Fibroblast of lung (primary cell): ENCODE results near the gene CLSTN1.

Experiments used
- EZH2 ChIP-seq: IDR thresholded peaks from 2 replicates; pipeline ENCODE4 v1.5.1; 2012; ENCODE audit warnings: low read length, control low read depth, mild to moderate bottlenecking; ENCODE audit errors: missing control alignments
- TF ChIP-seq, protein P1 (sequence below), 2 donors: IDR thresholded peaks in 1 of 2; conservative IDR thresholded peaks in 1 of 2; 1 replicate in 1 of 2; 2 replicates in 1 of 2; pipeline ENCODE4 v1.5.1; 2011 to 2012; ENCODE audit warnings: low read length in 2 of 2, control low read depth in 1 of 2, inconsistent platforms in 1 of 2, low read depth in 1 of 2, mild to moderate bottlenecking in 1 of 2

DNA sequence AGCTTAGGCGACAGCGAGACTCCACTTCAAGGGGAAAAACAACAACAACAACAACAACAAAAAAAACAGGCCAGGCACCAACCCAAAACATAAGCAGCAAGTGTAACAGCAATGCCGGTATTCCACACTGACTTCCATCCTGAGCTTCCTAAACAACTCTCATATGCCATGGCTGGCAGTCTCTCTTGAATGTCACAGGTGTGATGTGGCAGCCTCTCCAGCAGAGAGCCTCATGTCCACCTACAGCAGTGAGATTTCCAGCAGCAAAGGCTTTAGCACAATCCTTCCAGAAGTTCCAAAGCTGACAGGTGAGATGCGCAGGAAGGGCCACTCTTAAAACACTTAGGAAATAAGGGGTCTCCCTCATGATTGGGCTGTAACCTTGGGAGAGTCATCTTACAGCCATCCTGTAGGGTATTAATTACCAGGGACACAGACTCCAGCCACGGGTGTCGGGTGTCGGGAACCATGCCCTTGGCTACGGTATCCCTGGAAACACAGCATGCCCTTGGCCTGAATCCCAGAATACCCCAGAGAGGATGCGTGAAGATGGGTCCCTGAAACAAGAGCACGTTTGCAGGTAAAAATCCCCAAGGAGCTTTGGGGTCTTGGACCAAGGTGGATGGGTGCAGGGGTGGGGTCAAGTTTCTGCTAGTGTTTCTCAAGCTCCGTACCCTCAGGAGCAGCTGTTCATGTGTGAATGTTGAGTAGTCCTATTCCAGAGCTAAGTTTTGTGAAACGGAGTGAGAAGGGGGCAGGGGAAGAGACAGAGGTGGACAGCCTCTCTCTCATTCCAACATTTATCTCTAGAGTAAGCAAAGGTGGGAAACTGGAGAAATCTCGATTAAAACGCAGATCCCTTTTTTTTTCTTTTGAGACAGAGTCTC lies 31.4 kb downstream of the CLSTN1 start:
- TF ChIP-seq, protein P1, sequence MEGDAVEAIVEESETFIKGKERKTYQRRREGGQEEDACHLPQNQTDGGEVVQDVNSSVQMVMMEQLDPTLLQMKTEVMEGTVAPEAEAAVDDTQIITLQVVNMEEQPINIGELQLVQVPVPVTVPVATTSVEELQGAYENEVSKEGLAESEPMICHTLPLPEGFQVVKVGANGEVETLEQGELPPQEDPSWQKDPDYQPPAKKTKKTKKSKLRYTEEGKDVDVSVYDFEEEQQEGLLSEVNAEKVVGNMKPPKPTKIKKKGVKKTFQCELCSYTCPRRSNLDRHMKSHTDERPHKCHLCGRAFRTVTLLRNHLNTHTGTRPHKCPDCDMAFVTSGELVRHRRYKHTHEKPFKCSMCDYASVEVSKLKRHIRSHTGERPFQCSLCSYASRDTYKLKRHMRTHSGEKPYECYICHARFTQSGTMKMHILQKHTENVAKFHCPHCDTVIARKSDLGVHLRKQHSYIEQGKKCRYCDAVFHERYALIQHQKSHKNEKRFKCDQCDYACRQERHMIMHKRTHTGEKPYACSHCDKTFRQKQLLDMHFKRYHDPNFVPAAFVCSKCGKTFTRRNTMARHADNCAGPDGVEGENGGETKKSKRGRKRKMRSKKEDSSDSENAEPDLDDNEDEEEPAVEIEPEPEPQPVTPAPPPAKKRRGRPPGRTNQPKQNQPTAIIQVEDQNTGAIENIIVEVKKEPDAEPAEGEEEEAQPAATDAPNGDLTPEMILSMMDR (conservative IDR thresholded peaks at IDR 0.05 in 1 of 2, IDR thresholded peaks at IDR 0.05 in 1 of 2; ENCODE audit: low read depth in 1 of 2, low read length in 2 of 2), result no peak
- TF ChIP-seq EZH2, result no peak
